Prostate gland (tissue), 2 donors: ENCODE data around the gene E4F1.

Experiments
- CTCF ChIP-seq, 4 experiments: fragments of 200-600 bp in 2 of 4; fragments of 450-650 bp in 2 of 4; sonication (generic) in 2 of 4; IDR thresholded peaks; 1 replicate in 3 of 4; 2 replicates in 1 of 4; pipeline ENCODE4 v1.5.1; 2016 to 2019; ENCODE audit warnings: antibody characterized with exemption in 4 of 4, mild to moderate bottlenecking in 2 of 4, moderate library complexity in 2 of 4
- POLR2A ChIP-seq: fragments of 450-650 bp; IDR thresholded peaks from one replicate; pipeline ENCODE4 v1.6.1; 2016; ENCODE audit warnings: antibody characterized with exemption, mild to moderate bottlenecking
- POLR2AphosphoS5 ChIP-seq: sonication (generic); formaldehyde crosslinking; IDR thresholded peaks from one replicate; pipeline ENCODE4 v1.6.1; 2017; ENCODE audit warnings: antibody characterized with exemption

GRCh38 chr16:2213817-2214718 is 9.3 kb upstream of the E4F1 start:
- no peak for TF ChIP-seq POLR2A
- no peak for TF ChIP-seq CTCF (IDR thresholded peaks at IDR 0.05)
- no peak for TF ChIP-seq POLR2AphosphoS5
